ENCODE measurements around the gene KRT15.
A peak's percentile ranks its signal among the peaks of the same experiment; 100 is the strongest.

The KRT15 gene

GRCh38 chr17:41518789-41519449 lies at the start of gene KRT15:
TSS of gene KRT15 (minus strand) at chr17:41518890. CDS start at chr17:41518827, 63 bp downstream.
- POLR2A ChIA-PET (ENCODE audit: low non-redundant PET) = interaction anchor here (0.7 kb wide), 1 partner anchor 29 kb away, joined by 4 read pairs; no protein-coding TSS in a partner anchor
- DNase-seq (ENCODE audit: low spot score) = peak; percentile 80

GRCh38 chr17:41567317-41567716 lies 48.6 kb upstream of the KRT15 start:
- ChIA-PET POLR2A (ENCODE audit: low non-redundant PET) (no interaction called here), CTCF (interaction anchor here (0.7 kb wide), 1 partner anchor 159 kb away, joined by 3 read pairs; no protein-coding TSS in a partner anchor)
- no peak for DNase-seq (ENCODE audit: low spot score)
- no peak overlapping the region for H3K27ac ChIP-seq
- TF ChIP-seq CTCF (conservative IDR thresholded peaks at IDR 0.05; ENCODE audit: low read depth) = no peak

More at GRCh38 chr17:41518789-41519449, at the start of gene KRT15:
- H3K27ac ChIP-seq = peak within 1 kb of the TSS; percentile 98
- TF ChIP-seq CTCF (conservative IDR thresholded peaks at IDR 0.05; ENCODE audit: low read depth) = no peak
- CTCF ChIA-PET = interaction anchor here (0.5 to 6.5 kb wide), 13 partner anchors 9 to 671 kb away, joined by 3 to 36 read pairs (median 3); partner anchors contain the start of gene KRT19

- H3K27ac ChIP-seq = no peak overlapping the region
- no peak for DNase-seq (ENCODE audit: low spot score)
- TF ChIP-seq CTCF (conservative IDR thresholded peaks at IDR 0.05; ENCODE audit: low read depth) = no peak
- ChIA-PET CTCF (interaction anchor here (0.6 to 0.7 kb wide), 2 partner anchors 9 to 17 kb away, joined by 3 read pairs; no protein-coding TSS in a partner anchor), POLR2A (ENCODE audit: low non-redundant PET) (no interaction called here)
Observed at GRCh38 chr17:41565338-41565737, 46.6 kb upstream of the KRT15 start.

GRCh38 chr17:41563607-41564170 lies 45.0 kb upstream of the KRT15 start:
- DNase-seq (ENCODE audit: low spot score) = no peak
- POLR2A ChIA-PET (ENCODE audit: low non-redundant PET) = no interaction called here
- H3K27ac ChIP-seq = no peak overlapping the region
- no peak for TF ChIP-seq CTCF (conservative IDR thresholded peaks at IDR 0.05; ENCODE audit: low read depth)
- CTCF ChIA-PET = interaction anchor here (1.3 kb wide), 1 partner anchor 15 kb away, joined by 5 read pairs; no protein-coding TSS in a partner anchor

GRCh38 chr17:41561554-41561953 lies 42.9 kb upstream of the KRT15 start:
- H3K27ac ChIP-seq = no peak overlapping the region
- no peak for DNase-seq (ENCODE audit: low spot score)
- POLR2A ChIA-PET (ENCODE audit: low non-redundant PET) = no interaction called here
- CTCF ChIA-PET = no interaction called here
- TF ChIP-seq CTCF (conservative IDR thresholded peaks at IDR 0.05; ENCODE audit: low read depth) = no peak

GRCh38 chr17:41559548-41559947 lies 40.9 kb upstream of the KRT15 start:
- CTCF ChIA-PET = interaction anchor here (1.6 kb wide), 1 partner anchor 10 kb away, joined by 6 read pairs; no protein-coding TSS in a partner anchor
- no peak for DNase-seq (ENCODE audit: low spot score)
- no peak overlapping the region for H3K27ac ChIP-seq
- no peak for TF ChIP-seq CTCF (conservative IDR thresholded peaks at IDR 0.05; ENCODE audit: low read depth)
- POLR2A ChIA-PET (ENCODE audit: low non-redundant PET) = no interaction called here

All from RWPE1 (cell line).